ENCODE measurements around the gene ADGRG3.

Gene ADGRG3

GRCh38 chr16:57623251-57624043 lies 44.7 kb upstream of the ADGRG3 start:
- Histone ChIP-seq H3K79me2 (ENCODE audit: low read length) (peaks cover 40% of the 10 kb centered on the region), H2AFZ (ENCODE audit: low read length) (no peak overlapping the region), H3K9me3 (replicated peaks; ENCODE audit: insufficient read depth, low read length) (no peaks in the 10 kb centered on the region), H3K27ac (ENCODE audit: low read length) (peak overlapping the region; percentile 66), H3F3A (ENCODE audit: insufficient read depth, low read length) (peaks cover 9% of the 10 kb centered on the region), H3K36me3 (replicated peaks; ENCODE audit: insufficient read depth, low read length) (no peaks in the 10 kb centered on the region), H4K20me1 (ENCODE audit: insufficient read depth, low read length) (no peaks in the 10 kb centered on the region), H3K9ac (ENCODE audit: low read length) (no peak overlapping the region; the same call in 1 of the 2 replicates), H3K4me2 (ENCODE audit: low read depth, low read length) (peak overlapping the region; percentile 40), H3K9me2 (replicated peaks; ENCODE audit: insufficient read depth, low read length) (no peaks in the 10 kb centered on the region), H3K27me3 (replicated peaks; ENCODE audit: insufficient read depth, low read length) (no peaks in the 10 kb centered on the region), H3K4me1 (ENCODE audit: low read length) (peaks cover 32% of the 10 kb centered on the region), H3K4me3 (ENCODE audit: low read length) (no peak overlapping the region)
- peak; percentile 78 for DNase-seq
- TF ChIP-seq EZH2phosphoT487 (IDR thresholded peaks at IDR 0.05; ENCODE audit: low read length): no peak
- no peak for TF ChIP-seq CTCF (IDR thresholded peaks at IDR 0.05; ENCODE audit: low read length)

GRCh38 chr16:57624044-57624688 lies 43.9 kb upstream of the ADGRG3 start:
- no peak overlapping the region for H3K4me3 ChIP-seq (ENCODE audit: low read length)
- peaks cover 32% of the 10 kb centered on the region for H3K4me1 ChIP-seq (ENCODE audit: low read length)
- no peaks in the 10 kb centered on the region for H3K9me2 ChIP-seq (replicated peaks; ENCODE audit: insufficient read depth, low read length)
- H3K9me3 ChIP-seq (replicated peaks; ENCODE audit: insufficient read depth, low read length): no peaks in the 10 kb centered on the region
- H3F3A ChIP-seq (ENCODE audit: insufficient read depth, low read length): peaks cover 9% of the 10 kb centered on the region
- no peaks in the 10 kb centered on the region for H3K27me3 ChIP-seq (replicated peaks; ENCODE audit: insufficient read depth, low read length)
- H3K4me2 ChIP-seq (ENCODE audit: low read depth, low read length): no peak overlapping the region
- H4K20me1 ChIP-seq (ENCODE audit: insufficient read depth, low read length): no peaks in the 10 kb centered on the region
- H2AFZ ChIP-seq (ENCODE audit: low read length): no peak overlapping the region
- TF ChIP-seq CTCF (IDR thresholded peaks at IDR 0.05; ENCODE audit: low read length): no peak
- TF ChIP-seq EZH2phosphoT487 (IDR thresholded peaks at IDR 0.05; ENCODE audit: low read length): no peak
- TF ChIP-seq EZH2 (optimal IDR thresholded peaks at IDR 0.05; ENCODE audit: low read depth, low read length): no peak
- H3K36me3 ChIP-seq (replicated peaks; ENCODE audit: insufficient read depth, low read length): no peaks in the 10 kb centered on the region
- H3K79me2 ChIP-seq (ENCODE audit: low read length): peaks cover 40% of the 10 kb centered on the region
- DNase-seq: no peak
- H3K27ac ChIP-seq (ENCODE audit: low read length): no peak overlapping the region
- no peak overlapping the region for H3K9ac ChIP-seq (ENCODE audit: low read length)

GRCh38 chr16:57624806-57625500 lies 43.2 kb upstream of the ADGRG3 start:
- peaks cover 9% of the 10 kb centered on the region for H3F3A ChIP-seq (ENCODE audit: insufficient read depth, low read length)
- no peak for DNase-seq
- no peaks in the 10 kb centered on the region for H3K9me2 ChIP-seq (replicated peaks; ENCODE audit: insufficient read depth, low read length)
- H3K4me3 ChIP-seq (ENCODE audit: low read length): no peak overlapping the region
- TF ChIP-seq CTCF (IDR thresholded peaks at IDR 0.05; ENCODE audit: low read length): no peak
- TF ChIP-seq EZH2phosphoT487 (IDR thresholded peaks at IDR 0.05; ENCODE audit: low read length): no peak
- no peak for TF ChIP-seq EZH2 (optimal IDR thresholded peaks at IDR 0.05; ENCODE audit: low read depth, low read length)
- no peak overlapping the region for H3K9ac ChIP-seq (ENCODE audit: low read length)
- H3K27me3 ChIP-seq (replicated peaks; ENCODE audit: insufficient read depth, low read length): no peaks in the 10 kb centered on the region
- no peaks in the 10 kb centered on the region for H4K20me1 ChIP-seq (ENCODE audit: insufficient read depth, low read length)
- no peaks in the 10 kb centered on the region for H3K36me3 ChIP-seq (replicated peaks; ENCODE audit: insufficient read depth, low read length)
- H3K27ac ChIP-seq (ENCODE audit: low read length): no peak overlapping the region
- no peak overlapping the region for H2AFZ ChIP-seq (ENCODE audit: low read length)
- H3K4me1 ChIP-seq (ENCODE audit: low read length): peaks cover 27% of the 10 kb centered on the region
- H3K4me2 ChIP-seq (ENCODE audit: low read depth, low read length): no peak overlapping the region
- H3K79me2 ChIP-seq (ENCODE audit: low read length): peaks cover 40% of the 10 kb centered on the region
- H3K9me3 ChIP-seq (replicated peaks; ENCODE audit: insufficient read depth, low read length): no peaks in the 10 kb centered on the region

All from MM.1S (cell line).